ENCODE results near the gene SSC5D. TPM values are rescaled to one million over a fixed set of nuclear protein-coding genes. Genes with fewer than 3 reads are reported as not detected.

The SSC5D gene
- total and polyA plus RNA-seq, 2 donors (not counting 1 experiment from before 2014, with no cell fraction given): 3.0 to 19.7 TPM

GRCh38 chr19:55482156-55482961 lies 5.9 kb upstream of the SSC5D start:
- H3K4me2 ChIP-seq (ENCODE audit: extremely low read depth, insufficient read depth, low read length): no peak overlapping the region
- peaks cover 13% of the 10 kb centered on the region for H3K36me3 ChIP-seq (ENCODE audit: control insufficient read depth, insufficient read depth, low read length)
- peaks cover 28% of the 10 kb centered on the region for H3K79me2 ChIP-seq (ENCODE audit: control insufficient read depth, insufficient read depth, low read length)

GRCh38 chr19:55482967-55483705 lies 5.1 kb upstream of the SSC5D start:
- TF ChIP-seq CTCF (conservative IDR thresholded peaks at IDR 0.05 in 1 of 2, IDR thresholded peaks at IDR 0.05 in 1 of 2; ENCODE audit: low read depth in 1 of 2, low read length in 2 of 2) (no peak), EZH2 (IDR thresholded peaks at IDR 0.05; ENCODE audit: low read length, missing control alignments) (no peak)
- DNase-seq (ENCODE audit: low read depth in 2 of 2): no peak

More at GRCh38 chr19:55482156-55482961, 5.9 kb upstream of the SSC5D start:
- peaks cover 22% of the 10 kb centered on the region for H3K4me1 ChIP-seq (ENCODE audit: control insufficient read depth, extremely low read depth, insufficient read depth, low read length)
- no peak for TF ChIP-seq EZH2 (IDR thresholded peaks at IDR 0.05; ENCODE audit: low read length, missing control alignments)
- no peak for TF ChIP-seq CTCF (conservative IDR thresholded peaks at IDR 0.05 in 1 of 2, IDR thresholded peaks at IDR 0.05 in 1 of 2; ENCODE audit: low read depth in 1 of 2, low read length in 2 of 2)
- H3K27ac ChIP-seq (ENCODE audit: insufficient read depth, low read length): no peak overlapping the region
- no peaks in the 10 kb centered on the region for H3K27me3 ChIP-seq (ENCODE audit: control insufficient read depth, insufficient read depth, low read length)
- no peak overlapping the region for H2AFZ ChIP-seq (ENCODE audit: low read length)
- no peaks in the 10 kb centered on the region for H3K9me3 ChIP-seq (ENCODE audit: control insufficient read depth, insufficient read depth, low read depth, low read length)
- H3K9ac ChIP-seq (ENCODE audit: insufficient read depth, low read length): no peak overlapping the region
- H3K4me3 ChIP-seq (replicated peaks in 1 of 4; ENCODE audit: control extremely low read depth in 1 of 4, insufficient read depth in 1 of 4, low read depth in 3 of 4, low read length in 4 of 4): no peak overlapping the region
- DNase-seq (ENCODE audit: low read depth in 2 of 2): no peak
- H4K20me1 ChIP-seq (ENCODE audit: control insufficient read depth, extremely low read depth, insufficient read depth, low read length): no peaks in the 10 kb centered on the region

More at GRCh38 chr19:55482967-55483705, 5.1 kb upstream of the SSC5D start:
- Histone ChIP-seq H3K4me1 (ENCODE audit: control insufficient read depth, extremely low read depth, insufficient read depth, low read length) (peaks cover 28% of the 10 kb centered on the region), H3K36me3 (ENCODE audit: control insufficient read depth, insufficient read depth, low read length) (peaks cover 13% of the 10 kb centered on the region), H3K9me3 (ENCODE audit: control insufficient read depth, insufficient read depth, low read depth, low read length) (no peaks in the 10 kb centered on the region), H3K27ac (ENCODE audit: insufficient read depth, low read length) (no peak overlapping the region), H3K4me3 (replicated peaks in 1 of 4; ENCODE audit: control extremely low read depth in 1 of 4, insufficient read depth in 1 of 4, low read depth in 3 of 4, low read length in 4 of 4) (no peak overlapping the region), H3K79me2 (ENCODE audit: control insufficient read depth, insufficient read depth, low read length) (peaks cover 22% of the 10 kb centered on the region), H3K27me3 (ENCODE audit: control insufficient read depth, insufficient read depth, low read length) (no peaks in the 10 kb centered on the region), H2AFZ (ENCODE audit: low read length) (no peak overlapping the region), H3K9ac (ENCODE audit: insufficient read depth, low read length) (no peak overlapping the region), H3K4me2 (ENCODE audit: extremely low read depth, insufficient read depth, low read length) (no peak overlapping the region), H4K20me1 (ENCODE audit: control insufficient read depth, extremely low read depth, insufficient read depth, low read length) (no peaks in the 10 kb centered on the region)

All from fibroblast of lung (primary cell).